HL-60 (cell line): ENCODE data around the gene SMIM22.

Experiments
- DNase-seq, 2 experiments: peaks; one replicate each; pipeline ENCODE4 v3.0.0-alpha.2; 2010 to 2020; ENCODE audit warnings: low read depth in 1 of 2, low spot score in 1 of 2
- H3K27ac ChIP-seq: fragments of 250-450 bp; sonication (Bioruptor Pico); replicated peaks from 2 replicates; pipeline ENCODE4 v1.5.1; 2020; ENCODE audit warnings: mild to moderate bottlenecking, moderate library complexity
- H3K27me3 ChIP-seq: fragments of 250-450 bp; sonication (Bioruptor Pico); 2 replicates; pipeline ENCODE4 v1.5.1; 2021; ENCODE audit warnings: mild to moderate bottlenecking, moderate library complexity; ENCODE audit not compliant: insufficient read depth, poor library complexity, severe bottlenecking
- H3K4me3 ChIP-seq: replicated peaks from 2 replicates; pipeline ENCODE4 v1.5.1; 2011; ENCODE audit warnings: mild to moderate bottlenecking, control low read depth, low read length; ENCODE audit not compliant: insufficient read depth
- GABPA ChIP-seq: IDR thresholded peaks from 2 replicates; pipeline ENCODE4 v1.6.1; 2012; ENCODE audit warnings: low read depth
- POLR2AphosphoS5 ChIP-seq: IDR thresholded peaks from 2 replicates; pipeline ENCODE4 v1.6.1; 2012; ENCODE audit warnings: low read depth
- SPI1 ChIP-seq: IDR thresholded peaks from 2 replicates; pipeline ENCODE4 v1.6.1; 2012; ENCODE audit warnings: low read depth, mild to moderate bottlenecking, borderline replicate concordance
- TF ChIP-seq, protein P1 (sequence below): IDR thresholded peaks from 2 replicates; pipeline ENCODE4 v1.6.1; 2012; ENCODE audit warnings: low read depth; ENCODE audit not compliant: insufficient replicate concordance
- TF ChIP-seq, protein P2 (sequence below): IDR thresholded peaks from one replicate; pipeline ENCODE4 v1.5.1; 2011; ENCODE audit warnings: low read length, control low read depth, inconsistent platforms; ENCODE audit not compliant: insufficient read depth

SMIM22 gene

DNA sequence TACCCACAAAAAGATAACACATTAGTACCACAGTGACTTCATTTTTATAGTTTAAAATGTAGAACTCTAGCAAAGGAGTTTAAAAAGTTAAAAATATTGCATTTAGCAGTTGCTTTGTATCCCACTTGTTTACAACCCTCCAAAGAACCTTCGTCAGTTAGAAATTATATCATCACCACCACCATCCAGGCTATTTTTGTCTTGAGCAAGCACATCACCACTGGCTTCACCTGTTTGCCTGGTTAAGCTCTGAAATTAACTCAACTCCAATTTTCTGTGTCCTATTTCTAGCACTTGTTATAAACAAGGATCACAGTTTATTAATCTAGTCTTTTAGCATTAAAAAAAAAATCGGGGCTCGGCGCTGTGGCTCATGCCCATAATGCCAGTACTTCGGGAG, 45.8 kb downstream of the SMIM22 start:
- Histone ChIP-seq H3K4me3 (no peak overlapping the region), H3K27me3 (no peaks in the 10 kb centered on the region), H3K27ac (no peak overlapping the region)
- no peak for TF ChIP-seq GABPA
- TF ChIP-seq SPI1 = no peak
- no peak for TF ChIP-seq POLR2AphosphoS5
- TF ChIP-seq, protein P1, sequence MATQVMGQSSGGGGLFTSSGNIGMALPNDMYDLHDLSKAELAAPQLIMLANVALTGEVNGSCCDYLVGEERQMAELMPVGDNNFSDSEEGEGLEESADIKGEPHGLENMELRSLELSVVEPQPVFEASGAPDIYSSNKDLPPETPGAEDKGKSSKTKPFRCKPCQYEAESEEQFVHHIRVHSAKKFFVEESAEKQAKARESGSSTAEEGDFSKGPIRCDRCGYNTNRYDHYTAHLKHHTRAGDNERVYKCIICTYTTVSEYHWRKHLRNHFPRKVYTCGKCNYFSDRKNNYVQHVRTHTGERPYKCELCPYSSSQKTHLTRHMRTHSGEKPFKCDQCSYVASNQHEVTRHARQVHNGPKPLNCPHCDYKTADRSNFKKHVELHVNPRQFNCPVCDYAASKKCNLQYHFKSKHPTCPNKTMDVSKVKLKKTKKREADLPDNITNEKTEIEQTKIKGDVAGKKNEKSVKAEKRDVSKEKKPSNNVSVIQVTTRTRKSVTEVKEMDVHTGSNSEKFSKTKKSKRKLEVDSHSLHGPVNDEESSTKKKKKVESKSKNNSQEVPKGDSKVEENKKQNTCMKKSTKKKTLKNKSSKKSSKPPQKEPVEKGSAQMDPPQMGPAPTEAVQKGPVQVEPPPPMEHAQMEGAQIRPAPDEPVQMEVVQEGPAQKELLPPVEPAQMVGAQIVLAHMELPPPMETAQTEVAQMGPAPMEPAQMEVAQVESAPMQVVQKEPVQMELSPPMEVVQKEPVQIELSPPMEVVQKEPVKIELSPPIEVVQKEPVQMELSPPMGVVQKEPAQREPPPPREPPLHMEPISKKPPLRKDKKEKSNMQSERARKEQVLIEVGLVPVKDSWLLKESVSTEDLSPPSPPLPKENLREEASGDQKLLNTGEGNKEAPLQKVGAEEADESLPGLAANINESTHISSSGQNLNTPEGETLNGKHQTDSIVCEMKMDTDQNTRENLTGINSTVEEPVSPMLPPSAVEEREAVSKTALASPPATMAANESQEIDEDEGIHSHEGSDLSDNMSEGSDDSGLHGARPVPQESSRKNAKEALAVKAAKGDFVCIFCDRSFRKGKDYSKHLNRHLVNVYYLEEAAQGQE = no peak
- TF ChIP-seq, protein P2, sequence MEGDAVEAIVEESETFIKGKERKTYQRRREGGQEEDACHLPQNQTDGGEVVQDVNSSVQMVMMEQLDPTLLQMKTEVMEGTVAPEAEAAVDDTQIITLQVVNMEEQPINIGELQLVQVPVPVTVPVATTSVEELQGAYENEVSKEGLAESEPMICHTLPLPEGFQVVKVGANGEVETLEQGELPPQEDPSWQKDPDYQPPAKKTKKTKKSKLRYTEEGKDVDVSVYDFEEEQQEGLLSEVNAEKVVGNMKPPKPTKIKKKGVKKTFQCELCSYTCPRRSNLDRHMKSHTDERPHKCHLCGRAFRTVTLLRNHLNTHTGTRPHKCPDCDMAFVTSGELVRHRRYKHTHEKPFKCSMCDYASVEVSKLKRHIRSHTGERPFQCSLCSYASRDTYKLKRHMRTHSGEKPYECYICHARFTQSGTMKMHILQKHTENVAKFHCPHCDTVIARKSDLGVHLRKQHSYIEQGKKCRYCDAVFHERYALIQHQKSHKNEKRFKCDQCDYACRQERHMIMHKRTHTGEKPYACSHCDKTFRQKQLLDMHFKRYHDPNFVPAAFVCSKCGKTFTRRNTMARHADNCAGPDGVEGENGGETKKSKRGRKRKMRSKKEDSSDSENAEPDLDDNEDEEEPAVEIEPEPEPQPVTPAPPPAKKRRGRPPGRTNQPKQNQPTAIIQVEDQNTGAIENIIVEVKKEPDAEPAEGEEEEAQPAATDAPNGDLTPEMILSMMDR = no peak
- no peak for DNase-seq
